WTC11 (cell line): ENCODE results near the gene IL21R. TPM values are rescaled to one million over a fixed set of nuclear protein-coding genes. Genes with fewer than 3 reads are reported as not detected.

Experiments used
- ATAC-seq: fragments of 200-7000 bp; cut with Tn5 transposase; 2 replicates; pipeline ENCODE4 v1.10.0; 2021; ENCODE audit warnings: mild to moderate bottlenecking, moderate library complexity
- CTCF ChIA-PET: fragments of 300-600 bp; sonication (Branson Sonifier 250); formaldehyde crosslinking; loops from one replicate; lab custom pipeline; 2021; ENCODE audit warnings: antibody characterized with exemption; lab: Charles Lee
- POLR2A ChIA-PET: fragments of 350-600 bp; sonication (Branson Sonifier 250); formaldehyde crosslinking; loops from one replicate; lab custom pipeline; 2021; ENCODE audit warnings: antibody characterized with exemption; lab: Charles Lee
- DNase-seq: peaks from one replicate; pipeline ENCODE4 v3.0.0; 2021; ENCODE audit warnings: low spot score
- H3K27ac Mint-ChIP-seq: 2 replicates; pipeline ENCODE4 v1.8.0; 2021; ENCODE audit warnings: mixed read lengths
- H3K27me3 Mint-ChIP-seq: 2 replicates; pipeline ENCODE4 v1.8.0; 2021; ENCODE audit warnings: low read depth, mild to moderate bottlenecking, moderate library complexity, mixed read lengths
- H3K36me3 Mint-ChIP-seq: 2 replicates; pipeline ENCODE4 v1.8.0; 2021; ENCODE audit warnings: mixed read lengths
- H3K4me1 Mint-ChIP-seq: 2 replicates; pipeline ENCODE4 v1.8.0; 2022; ENCODE audit warnings: mixed read lengths
- H3K4me3 Mint-ChIP-seq: 2 replicates; pipeline ENCODE4 v1.8.0; 2021; ENCODE audit warnings: mild to moderate bottlenecking, moderate library complexity, mixed read lengths
- H3K9me3 Mint-ChIP-seq: 2 replicates; pipeline ENCODE4 v1.8.0; 2021; ENCODE audit warnings: mixed read lengths
- AFF4 ChIP-seq: sonication (generic); formaldehyde crosslinking; IDR thresholded peaks from 2 replicates; pipeline ENCODE4 v1.8.1; 2023; ENCODE audit warnings: mild to moderate bottlenecking, missing genetic modification reagents, borderline replicate concordance
- CDX4 ChIP-seq: fragments of 250-450 bp; sonication (Bioruptor Pico); IDR thresholded peaks from 2 replicates; pipeline ENCODE4 v1.9.0; 2021; ENCODE audit warnings: moderate library complexity, mild to moderate bottlenecking, inconsistent platforms, borderline replicate concordance
- ELF4 ChIP-seq: sonication (generic); formaldehyde crosslinking; IDR thresholded peaks from 2 replicates; pipeline ENCODE4 v1.8.1; 2022; ENCODE audit warnings: low read depth, mild to moderate bottlenecking, moderate library complexity, missing genetic modification reagents
- FOXK1 ChIP-seq: sonication (generic); formaldehyde crosslinking; IDR thresholded peaks from 2 replicates; pipeline ENCODE4 v1.8.0; 2022; ENCODE audit warnings: mild to moderate bottlenecking, moderate library complexity, missing genetic modification reagents
- FOXP1 ChIP-seq: sonication (generic); formaldehyde crosslinking; IDR thresholded peaks from 2 replicates; pipeline ENCODE4 v1.8.0; 2022; ENCODE audit warnings: missing genetic modification reagents, mild to moderate bottlenecking, moderate library complexity, borderline replicate concordance
- JUN ChIP-seq: sonication (generic); formaldehyde crosslinking; IDR thresholded peaks from 2 replicates; pipeline ENCODE4 v1.8.0; 2023; ENCODE audit warnings: mild to moderate bottlenecking, missing genetic modification reagents
- MAX ChIP-seq: sonication (generic); formaldehyde crosslinking; IDR thresholded peaks from 2 replicates; pipeline ENCODE4 v1.8.0; 2022; ENCODE audit warnings: mild to moderate bottlenecking, missing genetic modification reagents
- NFE2L1 ChIP-seq: sonication (generic); formaldehyde crosslinking; IDR thresholded peaks from 2 replicates; pipeline ENCODE4 v1.8.1; 2023; ENCODE audit warnings: missing genetic modification reagents
- PREB ChIP-seq: sonication (generic); formaldehyde crosslinking; IDR thresholded peaks from 2 replicates; pipeline ENCODE4 v1.8.1; 2022; ENCODE audit warnings: mild to moderate bottlenecking, missing genetic modification reagents, moderate library complexity, borderline replicate concordance
- RORB ChIP-seq: fragments of 250-450 bp; sonication (Bioruptor Pico); IDR thresholded peaks from 2 replicates; pipeline ENCODE4 v1.9.0; 2021; ENCODE audit warnings: mild to moderate bottlenecking
- SMAD4 ChIP-seq: sonication (generic); formaldehyde crosslinking; IDR thresholded peaks from 2 replicates; pipeline ENCODE4 v1.8.0; 2022; ENCODE audit warnings: mild to moderate bottlenecking, missing genetic modification reagents
- USF2 ChIP-seq: sonication (generic); formaldehyde crosslinking; IDR thresholded peaks from 2 replicates; pipeline ENCODE4 v1.8.1; 2023; ENCODE audit warnings: mild to moderate bottlenecking, missing genetic modification reagents, moderate library complexity
- ZMAT4 ChIP-seq: fragments of 250-450 bp; sonication (Bioruptor Pico); IDR thresholded peaks from 2 replicates; pipeline ENCODE4 v1.9.0; 2021; ENCODE audit warnings: mild to moderate bottlenecking
- ZNF138 ChIP-seq: sonication (generic); formaldehyde crosslinking; conservative IDR thresholded peaks from 2 replicates; pipeline ENCODE4 v1.8.1; 2022; ENCODE audit warnings: mild to moderate bottlenecking, moderate library complexity, missing genetic modification reagents
- ZNF281 ChIP-seq: sonication (generic); formaldehyde crosslinking; IDR thresholded peaks from 2 replicates; pipeline ENCODE4 v1.8.0; 2023; ENCODE audit warnings: mild to moderate bottlenecking, missing genetic modification reagents
- ZNF396 ChIP-seq: fragments of 250-450 bp; sonication (Bioruptor Pico); IDR thresholded peaks from 2 replicates; pipeline ENCODE4 v1.8.0; 2021; ENCODE audit warnings: mild to moderate bottlenecking, moderate library complexity, borderline replicate concordance
- ZNF416 ChIP-seq: fragments of 250-450 bp; sonication (Bioruptor Pico); IDR thresholded peaks from 2 replicates; pipeline ENCODE4 v1.9.0; 2021; ENCODE audit warnings: mild to moderate bottlenecking, inconsistent platforms
- ZNF423 ChIP-seq: fragments of 250-450 bp; sonication (Bioruptor Pico); IDR thresholded peaks from 2 replicates; pipeline ENCODE4 v2.1.2; 2022; ENCODE audit warnings: mild to moderate bottlenecking, moderate library complexity
- total RNA-seq: library from RNA; stranded (reverse); gene quantifications from 3 replicates; pipeline ENCODE4 v1.2.3, GENCODE V29; 2021

IL21R gene
- total RNA-seq, 1 experiment from 2014 or later, result 0.70 TPM

- TF ChIP-seq AFF4 (CRISPR knock-in tag) (no peak), MAX (CRISPR knock-in tag) (no peak), ZNF423 (CRISPR knock-in tag) (no peak), CDX4 (CRISPR knock-in tag) (no peak), ZMAT4 (CRISPR knock-in tag) (no peak)
Observed at GRCh38 chr16:27482397-27483087, 80.6 kb downstream of the IL21R start (continued).

GRCh38 chr16:27483088-27483437, 81.1 kb downstream of the IL21R start:
- CTCF ChIA-PET, result no interaction called here
- Mint-ChIP-seq H3K4me1 (no peaks in the 10 kb centered on the region), H3K9me3 (no peaks in the 10 kb centered on the region), H3K4me3 (no peak overlapping the region), H3K36me3 (peaks cover 69% of the 10 kb centered on the region), H3K27me3 (no peaks in the 10 kb centered on the region), H3K27ac (no peak overlapping the region)
- TF ChIP-seq CDX4 (CRISPR knock-in tag) (no peak), ELF4 (CRISPR knock-in tag) (no peak), AFF4 (CRISPR knock-in tag) (no peak), RORB (CRISPR knock-in tag) (no peak), FOXK1 (CRISPR knock-in tag) (no peak), SMAD4 (CRISPR knock-in tag) (no peak), JUN (no peak), ZNF416 (CRISPR knock-in tag) (no peak)
- DNase-seq, result no peak
- ATAC-seq, result no peak
- POLR2A ChIA-PET, result no interaction called here

- peaks cover 69% of the 10 kb centered on the region for H3K36me3 Mint-ChIP-seq
- H3K4me3 Mint-ChIP-seq, result no peak overlapping the region
- DNase-seq (no peak), ATAC-seq (no peak)
- no peaks in the 10 kb centered on the region for H3K9me3 Mint-ChIP-seq
- H3K27ac Mint-ChIP-seq, result no peak overlapping the region
- ChIA-PET POLR2A (no interaction called here), CTCF (no interaction called here)
- no peaks in the 10 kb centered on the region for H3K4me1 Mint-ChIP-seq
- no peaks in the 10 kb centered on the region for H3K27me3 Mint-ChIP-seq
- TF ChIP-seq NFE2L1 (no peak), PREB (CRISPR knock-in tag) (no peak), ZNF396 (CRISPR knock-in tag) (no peak), FOXP1 (CRISPR knock-in tag) (no peak), ZNF138 (no peak), USF2 (CRISPR knock-in tag) (no peak), ZNF281 (CRISPR knock-in tag) (no peak)
Observed at GRCh38 chr16:27483624-27484023, 81.7 kb downstream of the IL21R start.
